ENCODE results near the gene BCKDHB. TPM values are rescaled to one million over a fixed set of nuclear protein-coding genes. Genes with fewer than 3 reads are reported as not detected.

BCKDHB gene
- polyA plus RNA-seq, 3 donors: 29.0 to 36.3 (median 32.9) TPM

DNA sequence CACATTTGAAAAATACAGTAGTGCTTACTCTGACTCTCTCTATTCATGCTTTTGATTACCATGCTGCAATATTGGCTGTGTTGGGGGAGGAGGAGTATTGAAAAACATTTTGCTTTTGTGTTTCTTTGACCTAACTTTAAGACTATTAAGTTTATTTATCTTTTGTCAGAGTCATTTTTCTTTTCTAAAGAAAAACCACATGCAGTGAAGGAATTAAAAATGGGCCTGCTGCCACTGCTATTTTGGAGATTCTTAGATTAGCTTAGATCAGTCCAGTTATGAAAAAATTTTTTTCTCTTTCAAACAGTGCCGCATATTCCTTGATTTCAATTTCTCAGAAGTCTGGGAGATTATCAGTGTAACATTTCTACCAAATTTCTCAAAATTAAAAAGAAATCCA lies 36.1 kb downstream of the BCKDHB start:
- DNase-seq (ENCODE audit: extremely low read depth in 1 of 11, low read depth in 9 of 11, low spot score in 4 of 11): no peak

DNA sequence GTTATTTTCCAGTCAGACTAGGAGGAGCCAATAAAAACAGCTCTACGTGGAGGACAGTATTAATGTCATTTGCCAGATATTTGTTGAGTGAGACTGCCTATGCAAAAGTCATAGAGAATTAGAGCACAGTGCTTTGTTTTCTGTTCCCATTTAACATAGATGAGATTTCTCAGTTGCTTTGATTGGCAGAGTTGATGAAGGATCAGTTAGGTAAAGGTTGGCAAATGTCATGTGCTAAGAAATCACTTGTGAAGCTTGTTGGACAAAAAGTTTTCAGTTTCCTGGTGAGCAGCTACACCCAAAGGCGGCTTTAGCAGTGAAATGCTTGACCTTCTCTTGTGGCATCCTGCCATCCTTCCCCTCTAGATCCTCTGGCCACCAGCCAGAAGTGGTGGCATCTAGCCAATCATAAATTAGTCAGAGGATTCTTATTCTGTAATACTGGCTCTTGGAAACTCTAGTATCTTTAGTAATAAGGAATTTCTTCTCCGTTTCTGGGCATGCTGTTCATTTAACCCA lies 37.0 kb downstream of the BCKDHB start:
- peak in 3 of 11 donors; percentile 4 to 14 (median 5) for DNase-seq (ENCODE audit: extremely low read depth in 1 of 11, low read depth in 9 of 11, low spot score in 4 of 11)

DNA sequence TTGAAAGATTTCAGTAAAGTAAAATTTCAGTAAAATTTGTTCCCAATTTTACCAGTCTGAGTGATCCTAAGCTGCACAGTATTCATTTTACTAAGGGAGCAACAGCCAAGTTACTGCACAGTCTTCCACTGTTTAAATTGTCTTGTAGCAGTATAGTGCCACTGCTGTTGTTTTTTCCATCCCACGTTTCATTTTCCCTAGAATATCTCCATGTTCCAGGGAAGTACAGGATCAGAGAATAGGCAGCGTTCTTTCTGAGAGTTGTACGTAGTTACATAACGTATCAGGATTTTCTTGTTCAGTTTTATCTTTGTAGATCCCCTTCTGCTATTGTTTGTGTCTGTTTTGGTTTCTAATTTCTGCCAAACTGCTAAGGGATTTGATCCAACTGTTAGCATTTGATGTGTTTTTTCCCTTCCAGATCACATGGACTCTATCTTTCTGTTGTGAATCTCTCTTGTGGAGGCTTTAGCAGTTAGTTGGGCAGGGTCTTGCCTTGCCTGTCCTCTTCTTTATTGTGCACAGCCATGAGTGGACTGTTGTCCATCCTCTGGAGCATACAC lies 38.4 kb downstream of the BCKDHB start:
- no peak for DNase-seq (ENCODE audit: extremely low read depth in 1 of 11, low read depth in 9 of 11, low spot score in 4 of 11)

DNA sequence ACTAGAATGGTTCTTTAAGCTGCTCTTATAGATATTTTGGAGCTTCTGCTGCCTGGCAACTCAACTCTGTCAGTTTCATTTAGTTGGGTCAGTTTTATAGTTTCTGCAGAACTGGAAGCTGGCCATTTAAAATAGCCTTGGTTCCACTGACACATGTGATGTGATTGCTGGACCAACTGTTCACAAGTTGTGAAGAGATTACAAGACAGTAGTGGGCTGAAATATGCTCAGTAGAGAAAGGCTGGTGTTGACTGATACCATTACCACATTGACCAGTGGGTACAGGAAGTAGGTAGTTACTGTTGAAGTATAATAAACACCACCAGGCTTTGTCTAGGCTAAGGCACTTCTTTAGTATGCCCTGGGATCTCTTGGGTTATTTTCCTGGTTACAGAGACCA lies 39.0 kb downstream of the BCKDHB start:
- DNase-seq (ENCODE audit: extremely low read depth in 1 of 11, low read depth in 9 of 11, low spot score in 4 of 11): no peak

DNA sequence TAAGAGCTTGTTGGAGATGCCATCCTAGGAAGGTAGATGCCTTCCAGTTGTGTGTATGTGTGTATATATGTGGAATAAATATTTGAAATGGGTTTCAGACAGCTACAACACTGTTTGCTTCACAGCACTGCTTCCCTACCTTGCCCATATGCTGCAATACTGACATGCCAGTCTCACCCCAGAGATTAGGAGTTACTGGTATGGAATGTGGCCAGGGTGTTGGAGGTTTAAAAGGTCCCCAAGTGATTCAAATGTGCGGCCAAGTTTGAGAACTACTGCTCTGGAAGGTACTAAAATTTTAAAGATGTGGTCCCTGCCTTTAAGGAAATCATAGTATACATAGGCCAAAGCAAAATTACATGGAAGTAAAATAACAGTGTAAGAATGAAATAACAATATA lies 39.5 kb downstream of the BCKDHB start:
- DNase-seq (ENCODE audit: extremely low read depth in 1 of 11, low read depth in 9 of 11, low spot score in 4 of 11): no peak

DNA sequence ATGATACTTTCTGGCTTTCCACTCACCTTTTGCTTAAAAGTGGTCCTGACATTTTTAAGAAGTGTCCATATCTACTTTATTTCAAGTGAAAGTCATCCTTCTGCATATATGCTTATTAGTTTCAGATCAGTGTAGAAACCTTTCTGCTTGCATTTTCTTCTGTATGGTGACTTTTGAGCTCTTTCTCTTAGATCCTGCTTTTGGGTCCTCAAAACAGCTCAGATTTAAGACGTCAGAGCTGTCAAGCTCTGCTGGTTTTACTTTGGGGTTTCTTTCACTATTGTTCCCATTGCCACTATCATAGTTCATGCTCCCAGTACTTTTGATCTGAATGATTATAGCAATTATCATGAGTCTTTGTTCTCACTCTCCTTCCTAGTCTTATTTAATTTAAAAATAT lies 41.7 kb downstream of the BCKDHB start:
- no peak for DNase-seq (ENCODE audit: extremely low read depth in 1 of 11, low read depth in 9 of 11, low spot score in 4 of 11)

DNA sequence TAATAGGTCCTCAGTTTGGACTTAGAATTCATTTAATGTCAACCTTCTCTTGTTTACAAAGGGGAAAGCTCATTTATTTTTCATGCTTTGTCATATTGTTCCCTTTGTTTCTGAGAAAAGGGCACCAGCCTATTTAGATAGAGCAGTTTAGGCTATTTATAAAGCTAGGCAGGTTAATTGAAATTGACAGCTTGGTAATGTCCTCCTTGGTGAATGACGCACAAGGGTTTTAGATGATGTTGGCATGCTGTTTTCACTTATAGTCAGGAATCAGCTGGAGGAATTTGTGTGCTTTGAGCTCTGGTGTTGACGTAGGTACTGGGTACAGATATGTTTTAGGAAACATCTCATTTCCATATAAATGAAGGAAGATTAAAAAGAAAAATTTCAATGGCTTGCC lies 45.2 kb downstream of the BCKDHB start:
- no peak for DNase-seq (ENCODE audit: extremely low read depth in 1 of 11, low read depth in 9 of 11, low spot score in 4 of 11)

DNA sequence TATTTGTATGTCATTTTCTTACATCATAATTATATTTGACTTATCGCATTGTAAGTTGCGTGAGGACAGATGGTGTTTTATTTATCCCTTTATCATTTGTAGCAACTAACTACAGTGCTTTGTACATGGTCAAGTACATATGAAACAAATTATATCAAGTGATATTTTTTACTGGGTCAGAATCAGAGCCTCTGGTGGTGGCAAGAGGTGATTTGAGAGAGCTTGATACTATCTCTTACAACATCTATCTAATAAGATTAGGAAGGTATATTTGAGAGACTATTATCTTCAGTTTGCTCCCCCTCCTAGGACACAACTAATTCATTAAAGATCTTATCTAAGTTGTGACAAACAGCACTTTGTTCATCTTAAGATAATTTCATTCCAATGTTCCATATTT lies 47.7 kb downstream of the BCKDHB start:
- DNase-seq (ENCODE audit: extremely low read depth in 1 of 11, low read depth in 9 of 11, low spot score in 4 of 11): no peak

DNA sequence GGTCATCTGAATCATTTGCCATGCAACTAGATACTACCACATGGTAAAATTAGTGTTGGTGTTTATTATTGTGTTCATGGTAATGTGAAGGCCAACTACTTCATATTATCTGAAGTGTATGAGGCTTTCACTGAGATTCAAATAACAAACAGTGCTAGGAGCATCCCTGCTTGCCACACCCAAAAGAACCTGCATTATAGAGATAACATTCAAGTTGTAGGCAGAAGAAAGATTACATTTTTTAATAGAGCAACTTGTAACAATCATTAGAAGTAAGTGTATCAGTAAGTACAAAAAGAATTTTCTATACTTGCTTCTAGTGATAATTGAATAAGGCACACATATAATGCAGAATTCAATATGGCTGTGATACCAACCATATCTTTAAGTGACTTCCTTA lies 49.8 kb downstream of the BCKDHB start:
- no peak for DNase-seq (ENCODE audit: extremely low read depth in 1 of 11, low read depth in 9 of 11, low spot score in 4 of 11)

DNA sequence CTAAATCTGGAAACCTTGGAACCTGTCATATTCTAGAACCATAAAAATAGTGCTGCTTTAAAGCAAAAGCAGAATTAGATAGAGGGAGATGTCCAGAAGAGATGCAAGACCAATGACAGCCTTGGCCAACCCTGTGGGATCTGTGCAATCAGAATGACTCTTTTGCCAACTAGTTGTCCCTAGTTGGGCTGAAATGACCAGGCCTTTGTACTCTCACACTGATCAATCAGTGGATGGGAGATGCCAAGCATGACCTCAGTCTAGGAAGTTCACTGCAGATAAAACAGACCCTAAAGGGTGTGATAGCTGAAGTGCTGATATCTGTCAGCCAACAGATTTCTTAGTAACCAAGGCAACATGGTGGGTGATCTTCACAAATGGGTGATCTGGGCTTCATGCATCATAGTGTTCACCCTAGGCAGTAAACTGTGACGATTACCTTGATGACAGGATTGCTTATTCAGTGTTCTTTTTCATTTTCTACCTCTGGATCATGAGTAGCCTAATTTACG lies 52.1 kb downstream of the BCKDHB start:
- no peak for DNase-seq (ENCODE audit: extremely low read depth in 1 of 11, low read depth in 9 of 11, low spot score in 4 of 11)

DNA sequence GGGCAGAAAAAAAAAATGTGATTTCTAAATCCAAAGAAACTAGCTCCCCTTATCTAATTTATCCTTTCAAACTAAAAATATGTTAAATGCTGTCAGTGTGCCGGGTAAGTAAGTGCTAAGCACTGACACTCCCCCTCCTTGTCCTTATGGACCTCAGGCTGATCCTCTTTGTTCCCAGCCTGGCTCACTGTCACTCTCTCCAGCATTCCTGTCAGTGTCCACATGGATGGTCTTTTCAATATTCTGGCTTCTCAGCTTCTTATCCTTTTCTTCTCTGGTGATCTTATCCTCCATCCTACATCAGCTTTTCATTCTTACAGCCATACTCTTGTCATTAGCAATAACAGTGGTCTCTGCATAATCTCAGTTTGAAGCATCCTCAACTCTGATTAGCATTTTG lies 55.0 kb downstream of the BCKDHB start:
- no peak for DNase-seq (ENCODE audit: extremely low read depth in 1 of 11, low read depth in 9 of 11, low spot score in 4 of 11)

DNA sequence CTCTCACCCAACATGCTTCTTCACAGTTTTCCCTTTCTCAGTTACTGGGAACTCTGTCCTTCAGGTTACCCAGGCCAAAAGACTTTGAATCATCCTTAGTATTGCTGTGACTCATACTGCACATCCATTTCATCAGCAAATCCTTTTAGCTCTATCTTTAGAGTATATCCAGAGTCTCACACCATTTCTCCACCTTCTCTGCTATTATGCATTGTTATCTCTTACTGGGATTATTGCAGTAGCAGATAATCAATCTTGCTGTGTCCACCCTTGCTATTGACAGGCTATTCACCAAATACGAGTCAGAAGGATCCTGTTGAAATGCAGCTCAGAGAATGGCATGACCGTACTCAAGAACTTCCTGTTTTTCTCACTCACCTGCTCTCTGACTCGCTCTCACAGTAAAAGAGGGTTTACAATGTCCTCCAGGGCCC lies 57.3 kb downstream of the BCKDHB start:
- no peak for DNase-seq (ENCODE audit: extremely low read depth in 1 of 11, low read depth in 9 of 11, low spot score in 4 of 11)

DNA sequence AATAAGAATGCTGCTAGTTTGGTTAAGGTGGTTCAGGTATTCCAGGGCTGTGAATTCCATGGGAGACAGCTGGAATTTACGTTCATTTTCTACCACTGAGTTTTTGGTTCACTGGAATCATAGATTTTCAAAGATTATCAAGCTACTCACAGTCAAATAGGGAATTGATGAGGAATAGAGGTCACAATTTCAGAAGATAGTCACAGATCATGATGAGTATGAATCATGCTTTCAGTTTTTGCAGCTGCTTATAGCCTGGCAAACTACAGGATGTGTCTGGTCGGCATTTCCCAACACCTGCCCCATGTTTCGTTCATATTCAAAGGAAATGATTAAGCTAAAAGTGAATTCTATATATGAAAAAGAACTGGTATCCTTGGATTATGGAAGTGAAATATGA lies 58.7 kb downstream of the BCKDHB start:
- no peak for DNase-seq (ENCODE audit: extremely low read depth in 1 of 11, low read depth in 9 of 11, low spot score in 4 of 11)

DNA sequence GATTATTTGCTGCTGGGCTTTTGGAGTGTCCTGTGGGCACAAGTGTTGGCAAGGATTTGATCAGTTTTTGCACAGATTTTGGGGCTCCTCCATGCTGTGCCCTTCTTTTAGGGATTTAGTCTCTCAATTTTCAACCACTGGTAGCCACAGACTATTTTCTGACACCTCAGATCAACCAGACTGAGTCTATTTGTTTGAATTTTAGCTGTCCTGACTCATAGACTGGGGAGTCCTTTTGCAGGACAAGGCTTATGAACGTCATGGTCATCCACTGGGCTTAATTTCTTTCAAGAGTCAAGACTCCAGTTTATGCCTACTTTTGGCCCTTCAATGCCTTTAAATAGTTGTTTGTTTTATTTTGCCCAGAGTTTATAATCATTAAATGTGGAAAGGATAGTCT lies 59.3 kb downstream of the BCKDHB start:
- DNase-seq (ENCODE audit: extremely low read depth in 1 of 11, low read depth in 9 of 11, low spot score in 4 of 11): no peak

DNA sequence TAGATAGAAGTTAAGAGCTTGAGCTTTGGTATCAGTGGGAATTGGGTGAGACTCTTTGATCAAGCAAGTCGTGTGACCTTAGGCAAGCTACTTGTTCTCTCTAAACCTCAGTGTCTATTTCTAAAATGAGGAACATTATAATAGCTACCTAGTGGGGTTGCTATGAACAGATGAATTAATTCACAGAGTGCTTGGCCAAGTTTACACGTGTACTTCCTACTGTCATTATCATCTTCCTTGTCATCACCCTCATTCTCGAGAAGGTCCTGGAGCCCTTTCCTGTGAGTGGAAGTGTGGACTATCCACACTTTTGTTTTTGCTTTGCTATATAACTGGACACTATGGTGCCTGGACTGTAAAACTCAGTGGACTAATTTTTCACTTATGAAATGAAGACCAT lies 64.0 kb downstream of the BCKDHB start:
- DNase-seq (ENCODE audit: extremely low read depth in 1 of 11, low read depth in 9 of 11, low spot score in 4 of 11): no peak

DNA sequence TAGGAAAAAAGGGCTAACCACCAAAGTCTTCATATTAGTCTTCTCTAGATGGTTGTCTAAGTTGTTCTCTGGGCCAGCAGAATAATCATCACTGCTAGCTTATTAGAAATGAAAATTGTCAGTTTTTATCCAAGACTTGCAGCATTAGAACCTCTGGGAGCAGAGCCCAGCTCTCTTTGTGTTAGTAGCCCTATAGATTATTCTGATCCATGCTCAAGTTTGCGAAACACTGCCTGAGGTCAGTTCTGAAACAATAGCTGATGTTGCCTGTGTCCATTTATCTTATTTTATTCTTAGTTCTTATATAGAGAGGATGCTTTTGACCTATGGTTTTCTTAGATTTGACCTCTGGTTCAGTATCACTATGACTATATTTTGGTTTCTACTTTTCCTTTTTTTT lies 66.9 kb downstream of the BCKDHB start:
- no peak for DNase-seq (ENCODE audit: extremely low read depth in 1 of 11, low read depth in 9 of 11, low spot score in 4 of 11)

DNA sequence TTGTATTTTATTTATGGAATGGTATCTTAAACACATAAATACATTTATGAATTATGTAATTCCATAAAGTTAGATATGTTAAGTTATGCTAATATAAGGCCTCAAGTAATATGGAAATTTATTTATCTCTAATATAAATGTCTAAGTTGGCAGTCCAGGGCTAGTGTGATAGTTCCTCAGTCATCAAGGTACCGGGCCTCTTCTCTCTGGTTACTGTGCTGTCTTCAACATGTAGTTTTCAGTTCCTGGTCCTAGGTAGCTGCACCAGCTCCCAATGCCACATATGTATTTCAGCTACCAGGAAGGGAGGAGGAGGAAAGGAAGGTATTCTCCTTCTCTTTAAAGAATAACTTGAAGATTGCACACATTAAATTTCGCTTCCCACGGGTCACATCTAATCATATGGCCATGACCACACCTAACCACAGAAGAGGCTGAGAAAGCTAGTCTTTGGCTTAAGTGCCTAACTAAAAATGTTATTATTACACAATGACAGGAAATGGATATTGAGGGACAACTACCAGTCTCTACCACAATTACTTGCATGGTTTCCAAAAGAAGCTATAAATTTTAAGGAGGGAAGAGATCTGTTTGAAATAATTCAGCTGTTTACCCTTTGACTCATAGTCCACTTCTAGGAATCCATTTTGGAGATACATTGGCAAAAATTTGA lies 68.6 kb downstream of the BCKDHB start:
- no peak for DNase-seq (ENCODE audit: extremely low read depth in 1 of 11, low read depth in 9 of 11, low spot score in 4 of 11)

DNA sequence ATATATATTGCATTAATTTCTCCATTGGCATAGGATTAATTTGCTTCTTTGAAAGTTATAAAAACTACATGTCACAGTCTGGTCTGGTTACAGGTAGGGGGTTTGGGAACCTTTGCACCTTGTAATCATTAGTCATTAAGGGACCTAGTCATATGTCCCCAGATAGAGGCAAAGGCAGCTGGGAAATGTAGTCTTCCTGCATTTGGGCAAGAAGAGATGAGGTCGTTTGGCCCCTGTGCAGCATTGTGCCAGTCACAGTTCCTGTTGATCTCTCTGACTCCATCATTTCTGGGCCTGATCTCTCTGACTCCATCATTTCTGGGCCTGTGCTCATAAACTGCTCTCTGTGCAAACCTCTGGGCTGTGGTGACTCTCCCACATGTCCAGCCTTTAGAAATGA lies 73.2 kb downstream of the BCKDHB start:
- DNase-seq (ENCODE audit: extremely low read depth in 1 of 11, low read depth in 9 of 11, low spot score in 4 of 11): no peak

DNA sequence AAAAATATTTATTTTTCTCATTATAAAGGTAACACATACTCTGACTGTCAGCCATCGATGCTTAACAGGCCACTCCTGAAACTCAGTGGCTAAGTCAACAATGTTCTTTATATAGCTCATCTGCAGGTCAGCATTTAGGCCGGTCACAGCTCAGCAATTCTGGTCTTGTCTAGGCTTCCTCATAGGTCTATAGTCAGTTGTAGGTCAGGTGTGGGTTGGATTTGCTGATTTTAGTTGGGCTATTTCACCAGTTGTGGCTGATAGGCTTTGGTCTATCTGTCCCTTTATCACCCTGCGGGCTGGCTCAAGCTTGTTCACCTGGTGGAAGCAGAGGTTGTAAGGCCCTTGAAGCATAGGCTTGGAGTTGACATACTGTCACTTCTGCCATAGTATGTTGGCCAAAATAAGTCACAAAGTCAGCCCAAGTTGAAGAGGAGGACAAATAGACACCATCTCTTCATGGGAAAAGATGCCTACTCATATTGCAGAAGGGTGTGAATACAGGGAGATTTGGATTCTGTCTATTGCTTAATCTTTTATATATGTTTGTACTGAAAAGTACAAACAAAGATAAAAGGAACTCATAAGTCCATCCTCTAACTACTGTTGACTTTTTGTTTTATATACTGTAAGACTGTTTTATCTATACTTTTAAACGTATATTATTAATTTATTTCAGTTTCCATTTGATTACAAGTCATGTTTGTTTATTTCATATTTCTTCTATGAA lies 75.0 kb downstream of the BCKDHB start:
- no peak for DNase-seq (ENCODE audit: extremely low read depth in 1 of 11, low read depth in 9 of 11, low spot score in 4 of 11)

DNA sequence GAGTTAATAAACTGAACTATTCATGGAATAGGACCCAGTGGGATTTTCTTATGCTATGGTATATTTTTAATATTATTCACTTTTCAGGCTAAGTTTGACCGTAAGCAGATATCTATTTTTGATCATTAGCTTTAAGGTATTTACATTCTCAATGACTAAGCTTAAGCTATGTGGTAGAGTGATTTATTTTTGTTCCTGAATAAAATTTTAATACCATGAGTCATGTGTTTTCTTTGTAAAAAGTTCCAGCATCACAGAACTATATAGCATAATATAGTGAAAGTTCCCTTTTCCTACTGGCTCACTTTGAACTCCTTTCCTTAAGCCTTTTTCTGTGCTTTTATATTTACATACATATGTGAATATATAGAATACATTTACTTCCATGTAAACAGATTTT lies 75.8 kb downstream of the BCKDHB start:
- no peak for DNase-seq (ENCODE audit: extremely low read depth in 1 of 11, low read depth in 9 of 11, low spot score in 4 of 11)

Measured in renal cortex interstitium (tissue), 11 donors.